Measurements from ENCODE around the gene CHI3L2. TPM values are rescaled to one million over a fixed set of nuclear protein-coding genes. Genes with fewer than 3 reads are reported as not detected.

The CHI3L2 gene
- total and polyA plus RNA-seq, 12 donors, result 0.78 to 9.4 (median 2.4) TPM; not detected in 1

DNA sequence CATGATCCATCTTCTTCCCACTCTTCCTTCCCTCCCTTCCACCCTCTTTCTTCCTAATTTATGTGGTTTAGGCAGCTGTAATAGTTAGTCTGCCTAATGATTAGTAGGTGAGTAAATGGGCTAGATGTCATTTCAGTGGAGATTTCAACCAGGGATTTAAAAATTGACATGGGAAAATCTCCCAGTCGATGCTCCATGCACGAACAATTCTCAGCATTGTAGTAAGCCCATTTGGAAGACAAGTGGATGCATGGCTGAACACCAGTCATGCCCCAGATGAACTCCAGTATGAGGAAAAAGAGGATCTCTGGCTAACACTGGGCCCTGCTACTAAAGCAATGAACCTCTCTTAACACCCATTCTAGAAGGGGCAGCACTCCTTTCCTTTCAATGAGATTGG lies 25.3 kb downstream of the CHI3L2 start:
- Histone ChIP-seq H3K27ac (no peak overlapping the region), H3K4me3 (no peak overlapping the region), H3K36me3 (no peaks in the 10 kb centered on the region), H3K4me1 (no peaks in the 10 kb centered on the region), H3K27me3 (peaks cover 0 to 4% (median 0%) of the 10 kb centered on the region in 7 donors), H3K9me3 (no peaks in the 10 kb centered on the region)
- WGBS, 2 donors, result 91 to 94% methylated on average over 2 of the region's 2 CpGs
- ATAC-seq (no peak), DNase-seq (no peak)
- TF ChIP-seq, protein P1, sequence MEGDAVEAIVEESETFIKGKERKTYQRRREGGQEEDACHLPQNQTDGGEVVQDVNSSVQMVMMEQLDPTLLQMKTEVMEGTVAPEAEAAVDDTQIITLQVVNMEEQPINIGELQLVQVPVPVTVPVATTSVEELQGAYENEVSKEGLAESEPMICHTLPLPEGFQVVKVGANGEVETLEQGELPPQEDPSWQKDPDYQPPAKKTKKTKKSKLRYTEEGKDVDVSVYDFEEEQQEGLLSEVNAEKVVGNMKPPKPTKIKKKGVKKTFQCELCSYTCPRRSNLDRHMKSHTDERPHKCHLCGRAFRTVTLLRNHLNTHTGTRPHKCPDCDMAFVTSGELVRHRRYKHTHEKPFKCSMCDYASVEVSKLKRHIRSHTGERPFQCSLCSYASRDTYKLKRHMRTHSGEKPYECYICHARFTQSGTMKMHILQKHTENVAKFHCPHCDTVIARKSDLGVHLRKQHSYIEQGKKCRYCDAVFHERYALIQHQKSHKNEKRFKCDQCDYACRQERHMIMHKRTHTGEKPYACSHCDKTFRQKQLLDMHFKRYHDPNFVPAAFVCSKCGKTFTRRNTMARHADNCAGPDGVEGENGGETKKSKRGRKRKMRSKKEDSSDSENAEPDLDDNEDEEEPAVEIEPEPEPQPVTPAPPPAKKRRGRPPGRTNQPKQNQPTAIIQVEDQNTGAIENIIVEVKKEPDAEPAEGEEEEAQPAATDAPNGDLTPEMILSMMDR (IDR thresholded peaks at IDR 0.05), result no peak
- intact Hi-C loops (cut with DNase I), result no loop called here

DNA sequence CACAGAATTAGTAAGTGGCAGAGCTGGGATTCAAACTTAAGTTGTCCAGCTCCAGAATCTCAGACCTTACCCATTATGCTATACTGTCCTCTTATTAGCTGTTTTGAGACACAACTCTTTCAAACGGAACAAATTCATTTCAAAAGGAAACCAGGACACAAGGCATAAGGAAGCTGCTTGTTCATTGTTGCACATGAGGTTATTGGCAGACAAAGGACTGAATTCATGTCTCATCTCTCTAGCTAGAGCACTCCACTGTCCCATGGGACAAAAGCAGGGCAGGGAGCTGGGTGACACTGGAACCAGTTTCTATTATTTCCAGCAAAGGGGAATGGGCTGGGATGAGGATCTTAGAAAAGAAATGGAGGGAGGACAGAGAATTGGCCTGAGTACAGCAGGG lies 26.4 kb downstream of the CHI3L2 start:
- TF ChIP-seq, protein P1 (IDR thresholded peaks at IDR 0.05), result no peak
- H3K27me3 ChIP-seq, result peaks cover 0 to 4% (median 0%) of the 10 kb centered on the region in 7 donors
- H3K4me1 ChIP-seq, result no peaks in the 10 kb centered on the region
- no peaks in the 10 kb centered on the region for H3K36me3 ChIP-seq
- intact Hi-C loops (cut with DNase I), result no loop called here
- H3K27ac ChIP-seq, result no peak overlapping the region
- no peaks in the 10 kb centered on the region for H3K9me3 ChIP-seq
- WGBS, 2 donors, result 64 to 79% methylated on average over 1 of the region's 1 CpG
- ATAC-seq, result no peak
- H3K4me3 ChIP-seq, result no peak overlapping the region
- no peak for DNase-seq

DNA sequence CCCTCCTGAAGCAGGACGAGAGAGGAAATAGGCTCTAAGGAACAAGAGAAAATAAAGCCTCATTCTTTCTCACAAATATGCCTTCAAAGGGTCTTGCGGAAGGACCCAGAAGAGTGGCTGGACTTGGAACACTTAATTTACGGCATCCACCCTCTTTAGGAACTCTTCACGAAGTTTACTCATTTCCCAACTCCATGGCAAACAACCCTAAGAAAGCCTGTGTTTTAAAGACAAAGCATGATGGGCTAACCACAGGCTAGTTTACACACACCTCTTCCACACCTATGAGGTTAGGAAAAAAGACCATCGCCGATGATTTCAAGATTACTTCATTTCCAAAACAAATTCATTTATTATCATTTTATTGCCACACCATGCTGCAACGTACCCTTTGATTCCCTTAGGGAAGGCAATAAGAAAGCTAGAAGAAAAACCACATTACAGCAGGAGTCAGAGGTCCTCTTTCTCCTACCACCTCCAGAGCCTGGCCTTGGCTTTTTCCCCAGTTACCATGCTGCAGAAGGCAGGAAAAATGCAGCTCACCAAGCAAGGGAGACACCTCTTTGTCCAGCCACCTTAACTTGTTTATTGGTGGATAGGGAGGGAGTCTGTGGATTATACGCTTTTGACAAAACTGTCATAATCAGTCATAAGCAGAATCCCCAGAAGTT lies 29.6 kb downstream of the CHI3L2 start:
- peaks cover 0 to 6% (median 0%) of the 10 kb centered on the region in 11 donors for H3K9me3 ChIP-seq
- ATAC-seq, result no peak
- no peak for DNase-seq
- TF ChIP-seq, protein P1 (IDR thresholded peaks at IDR 0.05), result no peak
- WGBS, 2 donors, result 85 to 86% methylated on average over 8 of the region's 8 CpGs
- intact Hi-C loops (cut with DNase I), result no loop called here
- H3K27ac ChIP-seq, result no peak overlapping the region
- H3K4me1 ChIP-seq, result no peaks in the 10 kb centered on the region
- no peak overlapping the region for H3K4me3 ChIP-seq
- peaks cover 0 to 4% (median 0%) of the 10 kb centered on the region in 7 donors for H3K27me3 ChIP-seq
- no peaks in the 10 kb centered on the region for H3K36me3 ChIP-seq

DNA sequence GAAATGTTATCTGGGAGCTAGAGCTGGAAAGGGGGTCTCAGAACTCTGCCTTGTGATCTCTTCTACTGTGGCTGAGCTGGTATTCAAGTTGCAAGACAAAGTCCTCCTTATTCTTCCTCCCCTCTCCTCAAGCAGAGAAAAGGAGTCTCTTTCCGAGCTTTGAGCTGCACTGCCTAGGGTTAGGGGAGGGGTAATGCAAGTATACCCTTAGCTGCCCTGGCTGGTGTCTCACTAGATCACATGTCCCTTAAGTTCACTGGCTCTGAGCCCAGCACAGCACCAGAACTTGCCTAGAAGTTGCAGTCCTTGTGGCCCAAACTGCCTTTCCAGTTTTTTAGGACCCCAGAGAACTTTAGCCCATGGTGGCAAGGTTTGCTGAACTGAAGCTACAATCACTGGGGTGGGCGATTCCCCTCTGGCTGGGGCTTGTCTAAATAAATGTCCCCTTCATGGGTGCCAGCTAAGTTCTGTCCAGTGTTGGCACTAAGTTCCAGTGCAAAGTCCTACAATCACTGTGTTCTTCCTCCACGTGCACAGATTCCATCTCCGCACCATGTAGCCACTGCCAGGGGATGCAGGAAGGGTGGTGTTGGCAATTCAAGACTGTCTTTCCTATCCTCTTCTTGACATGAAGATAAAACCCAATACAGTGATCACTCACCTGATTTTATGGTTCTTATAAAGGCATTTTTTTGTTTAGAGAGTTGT lies 40.4 kb downstream of the CHI3L2 start:
- Histone ChIP-seq H3K9me3 (peaks cover 0 to 11% (median 0%) of the 10 kb centered on the region in 11 donors), H3K27me3 (peaks cover 0 to 62% (median 42%) of the 10 kb centered on the region in 7 donors), H3K4me3 (no peak overlapping the region), H3K4me1 (peaks cover 0 to 10% (median 7%) of the 10 kb centered on the region in 9 donors), H3K27ac (no peak overlapping the region), H3K36me3 (no peaks in the 10 kb centered on the region)
- intact Hi-C loops (cut with DNase I), result no loop called here
- WGBS, 2 donors, result 73 to 92% methylated on average over 4 of the region's 4 CpGs
- no peak for DNase-seq
- TF ChIP-seq, protein P1 (IDR thresholded peaks at IDR 0.05), result no peak
- ATAC-seq, result no peak

All from heart right ventricle (tissue), 16 donors.